HG03103 (cell line): ENCODE measurements around the gene CCT3.
"Not testable (repeated sequence)": the region's sequence is repeated elsewhere in the genome, so short reads cannot be mapped to it uniquely, and the experiment has no call there.

Source experiments
- ATAC-seq: cut with Tn5 transposase; IDR thresholded peaks from one replicate; pipeline ENCODE4 v1.9.1; 2021; ENCODE audit warnings: low read depth; ENCODE audit not compliant: unreplicated experiment

CCT3 gene

GRCh38 chr1:156337052-156337887 lies 822 bp downstream of the CCT3 start:
- ATAC-seq, result no peak

GRCh38 chr1:156336242-156336641 lies 1.9 kb downstream of the CCT3 start:
- no peak for ATAC-seq

DNA sequence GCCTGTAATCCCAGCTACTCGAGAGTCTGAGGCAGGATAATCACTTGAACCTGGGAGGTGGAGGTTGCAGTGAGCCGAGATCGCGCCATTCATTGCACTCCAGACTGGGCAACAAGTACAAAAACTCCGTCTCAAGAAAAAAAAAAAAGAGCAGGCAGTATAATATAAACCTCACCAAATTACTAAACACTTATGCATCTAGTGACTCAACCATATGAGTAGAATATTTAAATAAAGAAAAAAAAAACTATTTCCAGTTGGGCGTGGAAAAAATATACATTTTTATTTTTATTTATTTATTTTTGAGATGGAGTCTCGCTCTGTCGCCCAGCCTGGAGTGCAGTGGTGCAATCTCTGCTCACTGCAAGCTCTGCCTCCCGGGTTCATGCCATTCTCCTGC lies 14.9 kb downstream of the CCT3 start:
- not testable (repeated sequence) for ATAC-seq

DNA sequence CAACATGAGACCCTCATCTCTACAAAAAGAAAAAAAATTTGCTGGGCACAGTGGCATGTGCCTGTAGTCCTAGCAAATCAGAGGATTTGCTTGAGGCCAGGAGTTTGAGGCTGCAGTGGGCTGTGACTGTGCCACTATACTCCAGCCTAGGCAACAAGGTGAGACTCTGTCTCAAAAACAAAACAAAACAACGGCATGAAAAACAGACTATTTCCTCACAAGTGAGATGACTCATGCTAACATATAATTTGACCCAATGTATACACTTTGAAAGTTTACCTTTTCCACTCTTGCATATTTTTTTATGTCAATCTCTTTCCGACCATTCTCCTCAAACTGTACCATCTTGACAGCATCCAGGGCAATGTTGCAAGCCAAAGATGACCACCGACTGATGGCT lies 17.5 kb downstream of the CCT3 start:
- ATAC-seq, result no peak

GRCh38 chr1:156319664-156320063 lies 18.4 kb downstream of the CCT3 start:
- ATAC-seq, result no peak

GRCh38 chr1:156316909-156317308 lies 21.2 kb downstream of the CCT3 start:
- no peak for ATAC-seq

DNA sequence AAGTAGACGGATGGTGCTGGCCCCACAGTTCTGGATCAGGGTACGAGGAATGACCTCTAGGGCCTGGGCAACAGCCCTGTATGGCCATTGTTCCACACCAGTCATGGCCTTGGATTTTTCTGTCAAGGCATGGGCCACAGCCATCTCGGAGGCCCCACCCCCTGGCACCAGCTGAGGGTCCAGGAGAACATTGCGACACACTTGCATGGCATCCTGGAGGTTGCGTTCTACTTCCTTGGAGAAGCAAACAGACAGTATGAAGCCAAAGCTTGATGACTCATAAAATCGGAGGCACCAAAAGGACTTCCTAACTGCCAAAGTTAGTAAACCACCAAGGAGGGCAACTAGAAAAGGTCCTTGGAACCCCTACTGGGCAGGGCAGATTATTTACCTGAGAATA lies 27.1 kb downstream of the CCT3 start:
- no peak for ATAC-seq

DNA sequence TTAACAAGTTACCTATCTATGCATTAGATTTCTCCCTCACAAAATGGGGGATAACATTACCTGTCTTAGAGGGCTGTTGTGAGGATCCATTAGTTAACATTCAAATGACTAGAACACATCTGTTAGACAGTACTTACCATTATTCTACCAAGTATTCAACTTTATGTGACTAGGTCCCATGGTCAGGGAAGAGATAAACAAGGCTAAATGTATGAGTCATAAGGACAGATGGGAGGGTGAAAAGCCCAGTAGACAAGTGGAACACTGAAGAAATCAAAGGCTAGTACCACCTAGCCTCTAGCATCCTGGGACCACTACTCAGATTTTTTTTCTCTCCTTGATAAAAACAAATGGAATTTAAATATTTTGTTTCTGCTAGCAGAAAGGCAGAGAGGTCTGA lies 30.0 kb downstream of the CCT3 start:
- ATAC-seq, result no peak

- no peak for ATAC-seq
Observed at GRCh38 chr1:156305215-156305614, 32.9 kb downstream of the CCT3 start.

GRCh38 chr1:156303241-156303640 lies 34.9 kb downstream of the CCT3 start:
- ATAC-seq, result no peak

DNA sequence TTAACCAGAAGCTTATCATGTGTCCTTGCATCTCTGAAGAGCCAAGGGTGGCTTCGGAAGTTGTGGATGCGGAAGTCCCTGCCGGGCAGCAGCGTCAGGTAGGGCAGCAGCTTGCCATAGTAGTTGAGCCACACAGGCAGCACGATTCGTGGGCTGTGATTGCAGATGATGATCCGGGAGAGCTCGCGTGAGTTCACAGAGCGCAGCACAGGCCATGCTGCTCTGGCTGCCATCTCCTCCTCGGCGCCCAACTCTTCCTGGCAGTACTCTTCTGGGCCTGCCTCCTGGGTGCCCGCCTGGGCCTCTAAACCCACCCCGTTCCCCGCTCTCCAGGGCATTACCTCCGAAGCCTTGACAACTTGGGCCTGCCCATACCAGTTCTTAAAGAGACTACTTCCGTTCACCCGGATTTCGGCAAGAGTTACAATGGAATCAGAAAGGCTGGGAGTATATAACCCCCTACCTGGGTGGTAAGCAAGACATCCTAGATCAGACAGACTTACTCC lies 39.2 kb downstream of the CCT3 start, which contains the start of gene VHLL:
TSS of gene VHLL (minus strand) at position 456 of the 506 bp plus-strand sequence. CDS start at position 338, 118 bp downstream.
- ATAC-seq, result no peak

DNA sequence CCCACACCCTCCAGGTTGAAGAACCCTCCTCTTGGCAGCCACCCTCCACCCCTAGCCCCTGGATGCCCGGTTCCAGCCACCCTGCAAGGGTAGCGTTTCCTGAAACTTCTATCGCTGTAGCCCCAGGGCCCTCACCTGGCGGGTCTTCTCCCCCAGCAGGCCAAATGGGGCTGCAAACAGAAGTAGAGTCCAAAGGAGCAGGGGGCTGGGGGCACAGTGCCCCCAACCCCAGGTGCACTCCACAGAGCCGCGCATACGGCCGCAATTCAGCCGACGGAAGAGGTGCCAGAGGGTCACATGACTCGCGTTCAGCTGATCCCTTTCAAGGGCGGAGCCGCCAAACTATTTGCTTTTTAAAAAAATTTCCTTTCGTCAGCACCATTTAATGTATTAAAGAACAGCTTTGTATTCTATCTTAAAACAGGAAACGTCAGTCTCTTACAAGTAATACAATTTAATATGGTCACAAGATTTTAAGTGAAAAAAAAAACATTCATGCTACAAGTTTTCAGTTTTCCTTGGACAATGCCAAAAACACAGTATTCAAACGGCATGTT lies 42.6 kb downstream of the CCT3 start, which contains the start of gene GLMP:
TSS of gene GLMP (minus strand) at position 289 of the 557 bp plus-strand sequence. CDS start at position 255, 34 bp downstream.
- no peak for ATAC-seq

GRCh38 chr1:156293895-156294294 lies 44.2 kb downstream of the CCT3 start:
- ATAC-seq, result no peak

GRCh38 chr1:156293098-156293434 lies 45.0 kb downstream of the CCT3 start:
- ATAC-seq, result no peak

GRCh38 chr1:156291226-156292061 lies 46.6 kb downstream of the CCT3 start:
- ATAC-seq, result no peak

DNA sequence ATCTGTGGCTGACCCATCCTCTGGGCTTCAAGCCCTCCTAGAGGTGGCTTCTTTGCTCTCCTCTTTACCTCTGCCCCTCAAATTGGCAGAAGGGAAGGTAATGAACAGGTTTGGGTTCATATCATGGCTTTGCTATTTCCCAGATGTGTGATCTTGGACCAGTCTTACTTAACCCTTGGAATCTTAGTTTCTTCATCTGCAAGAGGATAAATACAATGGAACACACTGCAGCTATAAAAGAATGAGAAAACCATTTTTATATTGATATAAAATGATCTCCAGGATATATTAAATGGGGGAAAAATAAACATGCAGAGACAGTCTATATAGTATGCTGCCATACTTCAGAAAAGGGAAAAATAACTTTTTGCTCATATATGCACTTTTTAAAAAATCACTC lies 48.2 kb downstream of the CCT3 start:
- no peak for ATAC-seq

DNA sequence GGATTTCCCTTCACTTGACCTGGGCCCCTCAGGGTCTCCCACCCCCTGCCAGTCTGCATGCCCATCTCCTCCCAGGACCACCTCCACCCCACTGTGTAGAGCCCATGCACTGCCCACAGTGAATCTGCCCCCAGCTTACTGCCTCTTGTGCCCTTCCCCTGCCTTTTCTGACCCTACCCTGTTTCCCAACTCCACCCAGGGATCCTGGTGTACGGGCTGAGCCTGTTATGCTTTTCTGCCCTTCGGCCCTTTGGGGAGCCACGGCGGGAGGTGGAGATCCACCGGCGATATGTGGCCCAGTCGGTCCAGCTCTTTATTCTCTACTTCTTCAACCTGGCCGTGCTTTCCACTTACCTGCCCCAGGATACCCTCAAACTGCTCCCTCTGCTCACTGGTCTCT lies 52.0 kb downstream of the CCT3 start:
- ATAC-seq, result no peak

- ATAC-seq, result no peak
Observed at GRCh38 chr1:156285437-156285836, 52.7 kb downstream of the CCT3 start.

- ATAC-seq, result no peak
Observed at GRCh38 chr1:156284757-156285156, 53.3 kb downstream of the CCT3 start.

DNA sequence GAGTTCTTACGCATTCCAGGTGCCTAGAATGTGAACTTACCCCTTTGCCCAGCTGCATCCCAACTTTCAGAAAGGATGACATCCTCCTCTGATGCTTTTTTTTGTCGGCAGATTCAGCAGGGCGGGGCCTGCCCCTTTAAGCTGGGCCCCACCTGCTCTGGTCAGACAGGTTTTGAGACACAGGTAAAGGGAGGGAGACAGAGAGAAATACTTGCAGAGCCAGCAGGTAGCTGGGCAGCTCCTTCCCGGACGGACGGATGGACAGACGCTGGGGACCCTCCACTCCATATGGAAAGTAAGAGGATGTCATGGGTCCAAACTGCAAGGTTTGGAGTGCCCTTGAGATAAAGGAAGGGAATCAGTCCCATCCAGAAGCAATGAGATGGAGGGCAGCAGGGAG lies 54.0 kb downstream of the CCT3 start, which contains the start of gene TMEM79:
TSS of gene TMEM79 (plus strand) at position 214 of the 400 bp plus-strand sequence. CDS start 902 bp downstream, outside the sequence.
- ATAC-seq, result no peak

DNA sequence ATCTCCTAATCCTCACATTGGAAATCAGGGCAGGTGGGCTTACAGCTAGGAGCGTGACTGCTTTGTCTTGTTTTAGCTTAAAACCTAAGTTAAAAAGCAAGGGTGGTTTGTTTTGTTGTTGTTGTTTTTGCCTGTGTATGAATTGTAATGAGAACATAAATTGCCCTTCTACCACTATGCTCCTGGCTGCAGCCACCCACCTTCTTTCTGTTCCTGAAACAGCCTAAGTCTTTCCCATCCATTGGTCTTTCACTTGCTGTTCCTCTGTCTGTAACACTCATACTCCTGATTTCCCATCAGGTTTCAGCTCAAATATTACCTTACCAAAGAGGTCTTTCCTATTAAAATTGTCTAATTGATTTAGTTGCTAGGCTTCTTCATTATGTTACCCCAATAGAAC lies 54.6 kb downstream of the CCT3 start:
- no peak for ATAC-seq
